Loucy (cell line): Measurements from ENCODE around the gene VPS13D.

Experiments
- H2AFZ ChIP-seq: fragments of 200-600 bp; sonication (generic); 2 replicates; pipeline ENCODE4 v1.6.0; 2016; ENCODE audit warnings: antibody characterized with exemption, mild to moderate bottlenecking, low read length, moderate library complexity
- H3F3A ChIP-seq: fragments of 200-600 bp; 2 replicates; pipeline ENCODE4 v1.6.0; 2016; ENCODE audit warnings: antibody characterized with exemption, low read depth, mild to moderate bottlenecking
- H3K27me3 ChIP-seq: fragments of 200-600 bp; sonication (generic); 2 replicates; pipeline ENCODE4 v1.6.1; 2014; ENCODE audit warnings: low read length, mild to moderate bottlenecking; ENCODE audit not compliant: insufficient read depth, poor library complexity, severe bottlenecking
- H3K36me3 ChIP-seq: fragments of 200-600 bp; sonication (generic); 2 replicates; pipeline ENCODE4 v1.6.1; 2016; ENCODE audit warnings: low read length; ENCODE audit not compliant: insufficient read depth
- H3K4me1 ChIP-seq: fragments of 200-600 bp; sonication (generic); 2 replicates; pipeline ENCODE4 v1.5.1; 2014; ENCODE audit warnings: low read length, mild to moderate bottlenecking; ENCODE audit not compliant: insufficient read depth, poor library complexity, severe bottlenecking
- H3K4me2 ChIP-seq: fragments of 200-600 bp; sonication (generic); 2 replicates; pipeline ENCODE4 v1.6.0; 2014; ENCODE audit warnings: antibody characterized with exemption, low read length, low read depth, mild to moderate bottlenecking; ENCODE audit not compliant: poor library complexity, severe bottlenecking
- H3K4me3 ChIP-seq: fragments of 200-600 bp; sonication (generic); 2 replicates; pipeline ENCODE4 v1.5.1; 2014; ENCODE audit warnings: low read length, mild to moderate bottlenecking, mixed read lengths; ENCODE audit not compliant: poor library complexity, severe bottlenecking
- H3K79me2 ChIP-seq: fragments of 200-600 bp; sonication (generic); 2 replicates; pipeline ENCODE4 v1.6.1; 2014; ENCODE audit warnings: low read length; ENCODE audit not compliant: insufficient read depth
- H3K9ac ChIP-seq: fragments of 200-600 bp; sonication (generic); 2 replicates; pipeline ENCODE4 v1.6.0; 2014; ENCODE audit warnings: mild to moderate bottlenecking, low read depth, low read length, moderate library complexity; ENCODE audit not compliant: poor library complexity, severe bottlenecking
- H3K9me2 ChIP-seq: fragments of 200-600 bp; sonication (generic); replicated peaks from 2 replicates; pipeline ENCODE4 v1.6.1; 2016; ENCODE audit warnings: low read depth, low read length, mixed read lengths
- H3K9me3 ChIP-seq: fragments of 200-600 bp; sonication (generic); 2 replicates; pipeline ENCODE4 v1.6.1; 2014; ENCODE audit warnings: mild to moderate bottlenecking, antibody characterized with exemption, low read length, low read depth; ENCODE audit not compliant: insufficient read depth
- H4K20me1 ChIP-seq: fragments of 200-600 bp; sonication (generic); 2 replicates; pipeline ENCODE4 v1.6.0; 2014; ENCODE audit warnings: antibody characterized with exemption, low read length, mild to moderate bottlenecking; ENCODE audit not compliant: insufficient read depth, poor library complexity, severe bottlenecking
- EZH2phosphoT487 ChIP-seq: fragments of 200-600 bp; IDR thresholded peaks from 2 replicates; pipeline ENCODE4 v1.6.1; 2018; ENCODE audit warnings: antibody characterized with exemption, mild to moderate bottlenecking, moderate library complexity, borderline replicate concordance
- TF ChIP-seq, protein P1 (sequence below): fragments of 200-600 bp; sonication (generic); conservative IDR thresholded peaks from 2 replicates; pipeline ENCODE4 v1.5.1; 2014; ENCODE audit warnings: mild to moderate bottlenecking, antibody characterized with exemption, low read length

VPS13D gene

DNA sequence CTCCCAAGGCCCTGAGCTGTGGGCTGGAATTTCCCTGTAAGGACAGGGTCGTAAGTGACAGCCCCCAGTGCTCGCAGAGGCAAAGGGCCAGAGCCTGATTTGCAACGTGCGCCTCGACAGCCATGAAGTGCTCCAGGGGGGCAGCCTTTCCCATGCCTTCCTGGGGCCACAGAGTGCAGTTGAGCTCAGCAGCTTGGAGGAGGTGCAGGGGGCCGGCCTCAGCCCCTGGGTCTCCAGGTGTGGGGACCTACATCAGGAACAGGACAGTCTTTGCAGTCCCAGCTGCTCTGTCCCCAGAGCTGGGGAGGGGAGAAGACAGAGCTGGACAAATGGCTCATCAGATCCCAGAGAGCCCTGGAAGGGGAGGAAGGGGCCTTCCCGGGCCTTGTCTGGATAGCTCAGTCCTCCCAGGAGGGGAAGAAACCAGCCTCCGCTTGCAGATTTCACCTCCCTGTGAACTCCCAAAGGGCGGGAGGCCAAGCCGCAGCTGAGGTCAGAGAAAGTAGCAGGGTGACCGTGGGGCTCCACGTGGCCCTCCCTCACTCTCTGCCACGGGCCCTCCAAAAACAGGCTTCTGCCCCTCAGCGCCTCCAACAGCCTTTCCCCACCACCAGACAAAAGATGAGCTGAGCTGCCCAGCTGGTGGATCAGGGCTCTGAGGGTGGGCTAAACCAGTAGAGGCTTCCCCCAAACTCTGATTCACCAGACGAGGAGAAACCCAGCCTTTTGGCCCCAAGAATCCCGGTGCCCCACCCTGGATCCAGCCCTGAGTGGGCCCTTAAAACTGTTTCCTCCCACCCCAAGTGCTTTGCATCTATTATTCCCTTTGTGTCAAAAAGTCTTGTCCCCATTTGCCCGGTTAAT lies 311.7 kb downstream of the VPS13D start:
- Histone ChIP-seq H3K9me2 (no peaks in the 10 kb centered on the region), H3K4me2 (no peak overlapping the region), H3K36me3 (no peaks in the 10 kb centered on the region), H3K9ac (no peak overlapping the region), H3K79me2 (no peaks in the 10 kb centered on the region), H4K20me1 (no peaks in the 10 kb centered on the region), H3K4me3 (no peak overlapping the region), H3F3A (no peaks in the 10 kb centered on the region), H2AFZ (no peak overlapping the region), H3K9me3 (no peaks in the 10 kb centered on the region), H3K4me1 (no peaks in the 10 kb centered on the region), H3K27me3 (no peaks in the 10 kb centered on the region)
- TF ChIP-seq, protein P1, sequence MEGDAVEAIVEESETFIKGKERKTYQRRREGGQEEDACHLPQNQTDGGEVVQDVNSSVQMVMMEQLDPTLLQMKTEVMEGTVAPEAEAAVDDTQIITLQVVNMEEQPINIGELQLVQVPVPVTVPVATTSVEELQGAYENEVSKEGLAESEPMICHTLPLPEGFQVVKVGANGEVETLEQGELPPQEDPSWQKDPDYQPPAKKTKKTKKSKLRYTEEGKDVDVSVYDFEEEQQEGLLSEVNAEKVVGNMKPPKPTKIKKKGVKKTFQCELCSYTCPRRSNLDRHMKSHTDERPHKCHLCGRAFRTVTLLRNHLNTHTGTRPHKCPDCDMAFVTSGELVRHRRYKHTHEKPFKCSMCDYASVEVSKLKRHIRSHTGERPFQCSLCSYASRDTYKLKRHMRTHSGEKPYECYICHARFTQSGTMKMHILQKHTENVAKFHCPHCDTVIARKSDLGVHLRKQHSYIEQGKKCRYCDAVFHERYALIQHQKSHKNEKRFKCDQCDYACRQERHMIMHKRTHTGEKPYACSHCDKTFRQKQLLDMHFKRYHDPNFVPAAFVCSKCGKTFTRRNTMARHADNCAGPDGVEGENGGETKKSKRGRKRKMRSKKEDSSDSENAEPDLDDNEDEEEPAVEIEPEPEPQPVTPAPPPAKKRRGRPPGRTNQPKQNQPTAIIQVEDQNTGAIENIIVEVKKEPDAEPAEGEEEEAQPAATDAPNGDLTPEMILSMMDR: no peak
- TF ChIP-seq EZH2phosphoT487: no peak

DNA sequence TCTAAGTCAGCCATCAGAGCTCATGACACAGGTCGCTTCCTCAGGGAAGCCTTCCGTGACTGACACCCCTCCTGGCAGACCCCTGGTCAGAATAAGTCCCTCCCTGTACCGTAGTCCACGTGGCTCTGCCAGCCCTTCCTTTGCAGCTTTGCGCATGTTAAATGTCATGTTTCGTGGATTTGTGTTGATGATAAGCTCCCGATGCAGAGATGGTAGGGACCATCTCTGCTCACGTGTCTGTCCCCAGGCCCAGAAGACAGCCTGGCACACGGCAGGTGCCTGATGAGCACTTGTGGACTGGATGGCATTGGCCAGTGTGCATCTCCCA lies 312.3 kb downstream of the VPS13D start:
- Histone ChIP-seq H3K27me3 (no peaks in the 10 kb centered on the region), H3K4me2 (no peak overlapping the region), H3F3A (no peaks in the 10 kb centered on the region), H3K36me3 (no peaks in the 10 kb centered on the region), H3K79me2 (no peaks in the 10 kb centered on the region), H2AFZ (no peak overlapping the region), H3K9me2 (no peaks in the 10 kb centered on the region), H3K9me3 (no peaks in the 10 kb centered on the region), H3K4me3 (no peak overlapping the region), H3K9ac (no peak overlapping the region), H3K4me1 (no peaks in the 10 kb centered on the region), H4K20me1 (no peaks in the 10 kb centered on the region)
- no peak for TF ChIP-seq EZH2phosphoT487

DNA sequence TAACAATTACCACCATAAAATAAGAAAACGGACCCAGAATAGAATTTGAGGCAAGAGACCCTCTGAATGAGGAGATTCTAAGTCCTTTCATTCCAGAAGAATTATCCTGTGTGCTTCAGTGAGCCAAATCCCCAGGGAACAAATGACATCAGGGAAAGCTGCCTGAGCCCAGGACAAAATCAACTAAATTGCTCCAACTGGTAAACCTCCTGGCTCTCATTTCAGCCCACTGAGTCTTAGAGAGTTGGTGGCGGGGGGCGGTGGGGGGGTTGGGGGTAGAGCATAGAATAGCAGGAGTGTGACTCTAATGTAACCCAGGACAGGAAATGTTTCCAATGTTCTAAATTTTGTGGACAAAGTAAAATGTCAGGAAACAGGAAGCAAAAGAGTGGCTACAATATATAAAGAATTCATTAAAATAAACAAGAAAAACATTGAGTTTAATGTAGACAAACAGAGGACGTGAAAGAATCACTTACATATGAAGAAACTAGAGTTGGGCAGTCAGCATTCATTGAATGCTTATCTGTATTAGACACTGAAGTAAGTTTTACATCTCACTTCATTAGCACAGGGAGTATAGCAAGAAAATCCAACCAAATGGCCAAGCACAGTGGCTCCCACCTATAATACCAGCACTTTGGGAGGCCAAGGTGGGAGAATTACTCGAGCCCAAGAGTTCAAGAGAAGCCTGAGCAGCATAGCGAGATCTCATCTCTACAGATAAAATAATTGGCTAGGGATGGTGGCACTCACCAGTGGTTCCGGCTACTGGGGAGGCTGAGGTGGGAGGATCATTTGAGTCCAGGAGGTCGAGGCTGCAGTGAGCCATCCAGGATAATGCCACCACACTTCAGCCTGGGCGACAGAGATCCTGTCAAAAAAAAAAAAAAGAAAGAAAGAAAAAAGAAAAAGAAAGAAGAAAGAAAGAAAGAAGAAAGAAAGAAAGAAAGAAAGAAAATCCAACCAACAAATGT lies 313.1 kb downstream of the VPS13D start:
- Histone ChIP-seq H4K20me1 (no peaks in the 10 kb centered on the region), H3K36me3 (no peaks in the 10 kb centered on the region), H3K9me3 (no peaks in the 10 kb centered on the region), H3K4me2 (no peak overlapping the region), H3F3A (no peaks in the 10 kb centered on the region), H3K9ac (no peak overlapping the region), H3K79me2 (no peaks in the 10 kb centered on the region), H3K4me1 (no peaks in the 10 kb centered on the region), H3K9me2 (no peaks in the 10 kb centered on the region), H3K4me3 (no peak overlapping the region), H2AFZ (no peak overlapping the region), H3K27me3 (no peaks in the 10 kb centered on the region)
- TF ChIP-seq, protein P1: no peak
- TF ChIP-seq EZH2phosphoT487: no peak
